ENCODE data around the gene DEFB119. TPM values are rescaled to one million over a fixed set of nuclear protein-coding genes. Genes with fewer than 3 reads are reported as not detected.

DEFB119 gene
- total RNA-seq, 1 experiment from 2014 or later = not detected

- in situ Hi-C loops (cut with HindIII; ENCODE audit: low pct_unique_long_range_greater_than_20kb, low sequenced_read_pairs) = no loop called here
These were observed 59.5 kb downstream of the DEFB119 start for GRCh38 chr20:31330893-31331292.

More at GRCh38 chr20:31330893-31331292, 59.5 kb downstream of the DEFB119 start:
- DNase-seq (ENCODE audit: low read depth, low spot score) = no peak

Small RNA genes within 50 kb of the gene (small RNA-seq; reads per million reads assigned to genes)
- gene DEFB117 (0 reads per million in 2 experiments), gene RF00561 (0 reads per million in 2 experiments), gene RNA5SP480 (0 reads per million in 2 experiments)

Other genes starting within 250 kb of the DEFB119 start
- not detected in 2 replicates for gene DEFB115, start 132.9 kb downstream of the DEFB119 start, total RNA-seq (2014; rRNA removed; shearing (Covaris generic))
- not detected in 2 replicates for gene DEFB116, start 82.0 kb downstream of the DEFB119 start, total RNA-seq (2014; rRNA removed; shearing (Covaris generic))
- gene DEFB118, start 22.0 kb downstream of the DEFB119 start, total RNA-seq (2014; rRNA removed; shearing (Covaris generic)) = not detected in 2 replicates
- gene DEFB121, start 15.6 kb upstream of the DEFB119 start, total RNA-seq (2014; rRNA removed; shearing (Covaris generic)) = not detected in 2 replicates
- gene DEFB123, start 50.0 kb upstream of the DEFB119 start, total RNA-seq (2014; rRNA removed; shearing (Covaris generic)) = not detected in 2 replicates
- gene DEFB124, start 84.5 kb upstream of the DEFB119 start, total RNA-seq (2014; rRNA removed; shearing (Covaris generic)) = not detected in 2 replicates
- not detected in 2 replicates for gene REM1, start 84.7 kb upstream of the DEFB119 start, total RNA-seq (2014; rRNA removed; shearing (Covaris generic))
- 120 and 126 TPM in 2 replicates for gene HM13, start 123.9 kb upstream of the DEFB119 start, total RNA-seq (2014; rRNA removed; shearing (Covaris generic))
- gene ID1, start 214.7 kb upstream of the DEFB119 start, total RNA-seq (2014; rRNA removed; shearing (Covaris generic)) = 23.3 and 28.2 TPM in 2 replicates
- not detected in 2 replicates for gene COX4I2, start 247.3 kb upstream of the DEFB119 start, total RNA-seq (2014; rRNA removed; shearing (Covaris generic))